Suprapubic skin (tissue), 3 donors: ENCODE measurements around the gene MPP3.

ENCODE experiments used
- POLR2AphosphoS5 ChIP-seq, 3 donors: sonication (generic); formaldehyde crosslinking; IDR thresholded peaks; one replicate each; pipeline ENCODE4 v1.6.1; 2017; ENCODE audit warnings: antibody characterized with exemption in 3 of 3
- TF ChIP-seq, protein P1 (sequence below), 2 donors: fragments of 200-600 bp in 1 of 2; fragments of 450-650 bp in 1 of 2; sonication (generic) in 1 of 2; IDR thresholded peaks; one replicate each; pipeline ENCODE4 v1.5.1; 2016 to 2019; ENCODE audit warnings: antibody characterized with exemption in 2 of 2, mild to moderate bottlenecking in 1 of 2, moderate library complexity in 1 of 2

DNA sequence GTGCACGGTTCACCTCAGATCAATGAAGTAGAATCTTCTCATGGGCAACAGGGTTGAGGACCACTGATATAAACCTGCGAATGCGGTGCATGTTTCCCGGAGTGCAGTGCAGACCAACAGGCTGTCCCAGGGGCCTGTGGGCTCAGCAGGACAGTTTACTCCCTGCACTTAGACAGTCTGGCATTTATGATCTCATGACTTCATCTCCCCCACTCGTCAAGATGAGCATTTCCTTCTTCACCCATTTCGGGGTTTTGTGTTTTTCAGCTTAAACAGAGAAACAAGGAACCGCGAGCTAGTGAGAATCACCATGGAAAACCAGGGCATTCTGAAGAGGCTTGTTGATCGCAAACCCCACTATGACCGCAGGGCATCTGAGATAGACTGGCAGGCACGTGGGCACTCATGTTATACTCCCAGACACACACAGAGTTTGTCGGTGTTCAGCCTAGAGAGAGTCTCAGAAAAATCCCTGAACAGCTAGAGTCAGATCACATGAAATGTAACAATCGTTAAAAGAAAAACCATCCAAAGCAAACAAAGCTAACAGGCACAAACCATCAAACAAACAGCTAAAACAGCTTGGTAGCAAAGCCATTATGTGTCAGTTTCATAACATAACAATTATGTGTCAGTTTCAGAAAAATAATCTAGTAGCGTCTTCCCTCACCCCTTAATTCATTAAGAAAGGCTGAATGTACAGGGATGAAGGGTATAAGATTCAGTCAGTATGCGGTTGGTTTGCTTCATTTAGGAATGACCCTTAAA is 49.8 kb downstream of the MPP3 start:
- TF ChIP-seq, protein P1, sequence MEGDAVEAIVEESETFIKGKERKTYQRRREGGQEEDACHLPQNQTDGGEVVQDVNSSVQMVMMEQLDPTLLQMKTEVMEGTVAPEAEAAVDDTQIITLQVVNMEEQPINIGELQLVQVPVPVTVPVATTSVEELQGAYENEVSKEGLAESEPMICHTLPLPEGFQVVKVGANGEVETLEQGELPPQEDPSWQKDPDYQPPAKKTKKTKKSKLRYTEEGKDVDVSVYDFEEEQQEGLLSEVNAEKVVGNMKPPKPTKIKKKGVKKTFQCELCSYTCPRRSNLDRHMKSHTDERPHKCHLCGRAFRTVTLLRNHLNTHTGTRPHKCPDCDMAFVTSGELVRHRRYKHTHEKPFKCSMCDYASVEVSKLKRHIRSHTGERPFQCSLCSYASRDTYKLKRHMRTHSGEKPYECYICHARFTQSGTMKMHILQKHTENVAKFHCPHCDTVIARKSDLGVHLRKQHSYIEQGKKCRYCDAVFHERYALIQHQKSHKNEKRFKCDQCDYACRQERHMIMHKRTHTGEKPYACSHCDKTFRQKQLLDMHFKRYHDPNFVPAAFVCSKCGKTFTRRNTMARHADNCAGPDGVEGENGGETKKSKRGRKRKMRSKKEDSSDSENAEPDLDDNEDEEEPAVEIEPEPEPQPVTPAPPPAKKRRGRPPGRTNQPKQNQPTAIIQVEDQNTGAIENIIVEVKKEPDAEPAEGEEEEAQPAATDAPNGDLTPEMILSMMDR (IDR thresholded peaks at IDR 0.05): no peak
- TF ChIP-seq POLR2AphosphoS5 (IDR thresholded peaks at IDR 0.05): no peak
